NCI-H1092 treated with DMSO at 0.1 percent for 48 hours (cell line): Measurements from ENCODE around the gene STAG3.
"Not testable (repeated sequence)": the region's sequence is repeated elsewhere in the genome, so short reads cannot be mapped to it uniquely, and the experiment has no call there.

ENCODE experiments used
- DNase-seq: peaks from one replicate; lab custom pipeline; 2025; lab: John Stamatoyannopoulos, UW

Gene STAG3, protein sequence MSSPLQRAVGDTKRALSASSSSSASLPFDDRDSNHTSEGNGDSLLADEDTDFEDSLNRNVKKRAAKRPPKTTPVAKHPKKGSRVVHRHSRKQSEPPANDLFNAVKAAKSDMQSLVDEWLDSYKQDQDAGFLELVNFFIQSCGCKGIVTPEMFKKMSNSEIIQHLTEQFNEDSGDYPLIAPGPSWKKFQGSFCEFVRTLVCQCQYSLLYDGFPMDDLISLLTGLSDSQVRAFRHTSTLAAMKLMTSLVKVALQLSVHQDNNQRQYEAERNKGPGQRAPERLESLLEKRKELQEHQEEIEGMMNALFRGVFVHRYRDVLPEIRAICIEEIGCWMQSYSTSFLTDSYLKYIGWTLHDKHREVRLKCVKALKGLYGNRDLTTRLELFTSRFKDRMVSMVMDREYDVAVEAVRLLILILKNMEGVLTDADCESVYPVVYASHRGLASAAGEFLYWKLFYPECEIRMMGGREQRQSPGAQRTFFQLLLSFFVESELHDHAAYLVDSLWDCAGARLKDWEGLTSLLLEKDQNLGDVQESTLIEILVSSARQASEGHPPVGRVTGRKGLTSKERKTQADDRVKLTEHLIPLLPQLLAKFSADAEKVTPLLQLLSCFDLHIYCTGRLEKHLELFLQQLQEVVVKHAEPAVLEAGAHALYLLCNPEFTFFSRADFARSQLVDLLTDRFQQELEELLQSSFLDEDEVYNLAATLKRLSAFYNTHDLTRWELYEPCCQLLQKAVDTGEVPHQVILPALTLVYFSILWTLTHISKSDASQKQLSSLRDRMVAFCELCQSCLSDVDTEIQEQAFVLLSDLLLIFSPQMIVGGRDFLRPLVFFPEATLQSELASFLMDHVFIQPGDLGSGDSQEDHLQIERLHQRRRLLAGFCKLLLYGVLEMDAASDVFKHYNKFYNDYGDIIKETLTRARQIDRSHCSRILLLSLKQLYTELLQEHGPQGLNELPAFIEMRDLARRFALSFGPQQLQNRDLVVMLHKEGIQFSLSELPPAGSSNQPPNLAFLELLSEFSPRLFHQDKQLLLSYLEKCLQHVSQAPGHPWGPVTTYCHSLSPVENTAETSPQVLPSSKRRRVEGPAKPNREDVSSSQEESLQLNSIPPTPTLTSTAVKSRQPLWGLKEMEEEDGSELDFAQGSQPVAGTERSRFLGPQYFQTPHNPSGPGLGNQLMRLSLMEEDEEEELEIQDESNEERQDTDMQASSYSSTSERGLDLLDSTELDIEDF

GRCh38 chr7:100177045-100178001 is at the start of gene STAG3, which contains the start of gene GPC2:
Gene STAG3, plus strand, starts transcription at chr7:100177918. Its CDS starts 2,639 bp downstream, at chr7:100180557.
Gene GPC2, minus strand, starts transcription at chr7:100177381. Its CDS starts 182 bp downstream, at chr7:100177199.
- peak; percentile 98 for DNase-seq

DNA sequence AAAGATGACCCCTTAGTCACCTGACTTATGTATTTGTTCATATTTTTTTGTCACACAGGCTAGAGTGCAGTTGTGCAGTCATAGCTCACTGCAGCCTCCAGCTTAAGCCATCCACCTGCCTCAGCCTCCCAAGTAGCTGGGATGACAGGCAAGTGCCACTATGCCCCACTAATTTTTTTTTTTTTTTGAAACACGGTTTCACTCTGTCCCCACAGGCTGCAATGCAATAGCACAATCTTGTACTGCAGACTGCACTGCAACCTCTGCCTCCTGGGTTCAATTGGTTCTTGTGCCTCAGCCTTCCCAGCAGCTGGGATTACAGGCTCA is 49.1 kb upstream of the STAG3 start:
- no peak for DNase-seq

DNA sequence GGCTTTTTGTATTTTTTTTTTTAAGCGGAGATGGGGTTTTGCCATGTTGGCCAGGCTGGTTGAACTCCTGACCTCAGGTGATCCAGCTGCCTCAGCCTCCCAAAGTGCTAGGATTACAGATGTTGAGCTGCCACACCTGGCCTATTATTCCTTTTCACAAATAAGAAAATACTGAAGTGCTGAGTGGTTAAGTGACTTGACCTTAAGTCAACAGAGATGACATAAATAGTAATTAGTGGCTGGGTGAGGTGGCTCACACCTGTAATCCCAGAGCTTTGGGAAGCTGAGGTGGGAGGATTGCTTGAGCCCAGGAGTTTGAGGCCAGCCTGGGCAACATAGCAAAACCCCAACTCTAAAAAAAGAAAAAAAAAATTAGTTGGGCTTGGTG is 47.5 kb upstream of the STAG3 start:
- DNase-seq, result not testable (repeated sequence)

- DNase-seq, result peak; percentile 80
Measured at GRCh38 chr7:100130608-100131453, 46.9 kb upstream of the STAG3 start.

DNA sequence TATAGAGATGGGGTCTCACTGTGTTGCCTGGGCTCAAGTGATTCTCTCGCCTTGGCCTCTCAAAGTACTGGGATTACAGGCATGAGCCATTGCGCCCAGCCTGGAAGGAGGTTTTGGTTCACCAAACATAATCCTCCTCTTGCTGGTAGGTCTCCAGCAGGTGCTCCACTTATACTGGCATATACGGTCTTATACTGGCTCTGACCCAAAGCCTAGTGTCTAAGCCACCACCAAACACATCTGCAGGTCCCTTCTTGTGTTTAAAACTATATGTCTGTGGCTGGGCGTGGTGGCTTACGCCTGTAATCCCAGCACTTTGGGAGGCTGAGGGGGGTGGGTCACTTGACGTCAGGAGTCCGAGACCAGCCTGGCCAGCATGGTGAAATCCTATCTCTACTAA is 45.6 kb upstream of the STAG3 start:
- peak; percentile 10 for DNase-seq

GRCh38 chr7:100132697-100133151 is 45.0 kb upstream of the STAG3 start:
- peak; percentile 62 for DNase-seq

DNA sequence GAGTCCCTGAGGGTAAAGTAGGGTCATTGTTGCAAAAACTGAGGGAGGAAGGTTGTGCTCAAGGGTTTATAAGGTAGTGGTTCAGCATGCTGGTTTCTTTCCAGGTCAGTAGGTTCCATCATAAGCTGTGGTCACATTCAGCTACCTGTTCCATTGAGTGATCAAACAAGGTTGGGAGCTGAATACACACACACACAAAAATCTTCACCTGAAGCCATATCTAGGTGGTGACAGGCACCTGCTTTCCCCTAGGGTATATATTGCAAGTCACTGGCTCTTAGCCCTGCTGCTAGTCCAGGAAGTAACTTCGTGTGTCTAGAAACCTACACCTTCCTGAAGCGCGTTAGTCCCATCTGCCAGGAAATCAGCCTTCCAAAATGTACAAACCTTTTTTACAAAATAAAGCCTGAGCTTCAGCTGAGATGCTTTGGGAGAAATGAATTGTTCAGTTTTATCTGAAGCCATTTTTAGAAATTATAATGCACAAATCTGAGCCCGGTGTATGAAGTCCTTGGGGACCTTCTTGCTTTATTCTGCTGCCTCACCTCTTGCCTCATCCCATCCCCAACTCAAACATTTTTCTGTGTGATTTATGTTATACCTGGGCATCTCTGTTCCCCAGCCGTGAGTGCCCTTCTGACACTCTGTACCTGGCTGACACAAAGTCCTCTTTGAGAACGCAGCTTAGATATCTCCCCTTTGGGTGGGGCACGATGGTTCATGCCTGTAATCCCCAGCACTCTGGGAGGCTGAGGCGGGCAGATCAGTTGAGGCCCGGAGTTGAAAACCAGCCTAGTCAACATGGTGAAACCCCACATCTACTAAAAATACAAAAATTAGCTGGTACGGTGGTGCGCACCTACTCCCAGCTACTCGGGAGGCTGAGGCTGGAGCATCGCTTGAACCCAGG is 39.6 kb upstream of the STAG3 start:
- no peak for DNase-seq

- no peak for DNase-seq
Measured at GRCh38 chr7:100141555-100141949, 36.2 kb upstream of the STAG3 start.

DNA sequence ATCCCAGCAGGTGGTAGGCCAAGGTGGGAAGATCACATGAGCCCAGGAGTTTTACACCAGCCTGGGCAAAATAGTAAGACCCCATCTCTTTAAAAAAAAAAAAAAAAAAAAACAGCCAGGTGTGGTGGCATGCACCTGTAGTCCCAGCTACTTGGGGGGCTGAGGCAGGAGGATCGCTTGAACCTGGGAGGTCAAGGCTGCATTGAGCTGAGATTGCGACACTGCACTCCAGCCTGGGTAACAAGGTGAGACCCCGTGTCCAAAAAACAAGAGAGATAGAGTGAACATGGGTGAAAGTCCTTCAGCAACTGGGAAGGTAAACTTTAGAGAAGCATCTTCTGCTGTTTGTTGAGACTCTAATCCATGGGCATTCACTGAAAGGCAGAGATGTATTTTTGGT is 35.3 kb upstream of the STAG3 start:
- DNase-seq, result no peak

DNA sequence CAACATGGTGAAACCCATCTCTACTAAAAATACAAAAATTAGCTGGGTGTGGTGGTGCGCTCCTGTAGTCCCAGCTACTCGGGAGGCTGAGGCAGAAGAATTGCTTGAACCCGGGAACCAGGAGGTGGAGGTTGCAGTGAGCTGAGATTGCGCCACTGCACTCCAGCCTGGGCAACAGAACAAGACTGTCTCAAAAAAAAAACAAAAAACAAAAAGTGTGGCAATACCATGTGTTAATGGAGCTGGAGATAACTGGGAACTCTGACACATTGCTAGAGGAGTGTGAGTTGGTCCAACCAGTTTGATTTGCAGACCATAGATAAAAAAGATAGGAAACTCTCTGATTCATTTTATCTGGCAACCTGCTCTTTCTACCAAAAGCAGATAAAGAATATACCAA is 31.4 kb upstream of the STAG3 start:
- DNase-seq, result not testable (repeated sequence)

- no peak for DNase-seq
Measured at GRCh38 chr7:100147278-100147677, 30.4 kb upstream of the STAG3 start.

GRCh38 chr7:100148225-100148558 is 29.5 kb upstream of the STAG3 start:
- DNase-seq, result no peak

- peak; percentile 99 for DNase-seq
Measured at GRCh38 chr7:100148559-100149328, 29.0 kb upstream of the STAG3 start, which contains the start of gene LAMTOR4. Gene LAMTOR4, plus strand, starts transcription at chr7:100148918. Its CDS starts 55 bp downstream, at chr7:100148973.

- no peak for DNase-seq
Measured at GRCh38 chr7:100152404-100152803, 25.3 kb upstream of the STAG3 start.

- DNase-seq, result no peak
Measured at GRCh38 chr7:100152937-100153666, 24.6 kb upstream of the STAG3 start.

DNA sequence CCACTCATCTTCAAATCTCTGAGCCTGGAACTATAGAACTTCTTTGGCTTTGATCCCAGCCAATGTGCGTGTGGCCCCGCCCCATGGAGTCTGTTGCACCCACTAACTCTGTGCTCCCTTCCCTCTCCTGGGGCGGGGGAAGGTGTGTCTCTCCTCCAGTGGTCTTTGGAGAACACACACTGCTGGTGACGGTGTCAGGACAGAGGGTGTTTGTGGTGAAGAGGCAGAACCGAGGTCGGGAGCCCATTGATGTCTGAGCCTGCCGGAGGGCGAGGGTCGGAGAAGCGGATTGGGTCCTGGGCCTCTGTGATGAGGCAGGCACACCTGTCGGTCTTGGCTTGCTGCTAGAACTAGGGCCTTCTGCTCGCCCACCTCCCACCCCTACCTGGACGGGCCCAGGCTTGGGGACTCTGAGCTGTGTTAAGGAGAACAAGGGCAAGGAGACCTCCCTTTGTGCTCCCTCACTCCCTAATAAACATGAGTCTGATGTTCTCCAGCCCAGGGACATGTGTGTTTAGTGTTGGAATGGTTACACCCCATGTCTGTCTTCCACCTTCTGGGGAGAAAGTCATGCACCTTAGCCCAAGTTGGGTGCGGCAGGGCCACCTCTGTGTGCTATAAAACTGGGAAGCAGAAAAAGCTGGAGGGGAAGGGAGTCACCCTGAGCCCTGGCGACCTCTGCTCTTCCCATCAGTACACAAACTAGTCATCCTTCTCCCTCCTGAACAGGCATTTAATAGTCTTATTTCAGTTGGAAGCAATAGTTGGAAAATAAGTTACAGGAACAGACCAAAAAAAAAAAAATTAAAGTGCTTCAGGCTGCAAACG is 23.8 kb upstream of the STAG3 start:
- no peak for DNase-seq
